PC-3 (cell line): ENCODE measurements around the gene PLK4.

Source experiments
- CTCF ChIP-seq: fragments of 300-600 bp; sonication (generic); conservative IDR thresholded peaks from 2 replicates; pipeline ENCODE4 v1.5.1; 2017; ENCODE audit warnings: antibody characterized with exemption, low read depth, mild to moderate bottlenecking, low read length
- EZH2 ChIP-seq: fragments of 300-600 bp; sonication (generic); IDR thresholded peaks from one replicate; pipeline ENCODE4 v1.6.1; 2017; ENCODE audit warnings: antibody characterized with exemption, mild to moderate bottlenecking, low read length; ENCODE audit not compliant: unreplicated experiment
- EZH2phosphoT487 ChIP-seq: fragments of 300-600 bp; sonication (generic); IDR thresholded peaks from 2 replicates; pipeline ENCODE4 v1.6.1; 2018; ENCODE audit warnings: mild to moderate bottlenecking, antibody characterized with exemption, low read length, borderline replicate concordance

DNA sequence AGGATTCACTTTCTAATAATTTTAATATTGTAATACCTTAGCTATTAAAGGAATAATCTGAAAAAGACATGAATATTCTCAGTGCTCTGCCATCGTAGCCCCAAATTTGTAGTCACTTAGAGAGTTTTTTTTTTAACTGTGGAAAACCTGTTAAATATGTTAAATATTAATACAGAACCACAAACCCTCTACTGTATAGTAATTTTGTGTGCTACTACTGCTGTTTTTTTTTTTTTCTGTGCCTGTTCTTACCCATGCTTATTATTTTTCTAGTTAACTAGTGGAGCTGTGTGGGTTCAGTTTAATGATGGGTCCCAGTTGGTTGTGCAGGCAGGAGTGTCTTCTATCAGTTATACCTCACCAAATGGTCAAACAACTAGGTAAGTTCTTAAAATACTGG, 15.8 kb downstream of the PLK4 start:
- no peak for TF ChIP-seq EZH2
- no peak for TF ChIP-seq EZH2phosphoT487
- TF ChIP-seq CTCF = no peak
